HepG2 (cell line): ENCODE results near the gene AGXT. TPM values are rescaled to one million over a fixed set of nuclear protein-coding genes. Genes with fewer than 3 reads are reported as not detected.
A peak's percentile ranks its signal among the peaks of the same experiment; 100 is the strongest.

ENCODE experiments used
- ATM ChIP-seq: fragments of 450-650 bp; IDR thresholded peaks from 2 replicates; pipeline ENCODE4 v1.7.1; 2017; ENCODE audit warnings: mild to moderate bottlenecking, borderline replicate concordance
- E2F1 ChIP-seq: sonication (generic); formaldehyde crosslinking; IDR thresholded peaks from 2 replicates; pipeline ENCODE4 v1.5.0; 2020; ENCODE audit warnings: missing genetic modification reagents
- ELF4 ChIP-seq: sonication (generic); formaldehyde crosslinking; IDR thresholded peaks from 2 replicates; pipeline ENCODE4 v1.5.0; 2020; ENCODE audit warnings: missing genetic modification reagents, mild to moderate bottlenecking, moderate library complexity, borderline replicate concordance
- FOXM1 ChIP-seq: sonication (generic); formaldehyde crosslinking; IDR thresholded peaks from 2 replicates; pipeline ENCODE4 v1.5.0; 2020; ENCODE audit warnings: missing genetic modification reagents
- GATA4 ChIP-seq: sonication (generic); IDR thresholded peaks from 2 replicates; pipeline ENCODE4 v1.6.1; 2016; ENCODE audit warnings: antibody characterized with exemption, low read depth, borderline replicate concordance
- GATAD2A ChIP-seq: IDR thresholded peaks from 2 replicates; pipeline ENCODE4 v1.6.1; 2016
- HHEX ChIP-seq: IDR thresholded peaks from 2 replicates; pipeline ENCODE4 v1.6.1; 2016; ENCODE audit warnings: control low read depth
- HOXA9 ChIP-seq: sonication (generic); formaldehyde crosslinking; IDR thresholded peaks from 2 replicates; pipeline ENCODE4 v1.8.1; 2022; ENCODE audit warnings: missing genetic modification reagents, mild to moderate bottlenecking, moderate library complexity, borderline replicate concordance
- JDP2 ChIP-seq: sonication (generic); formaldehyde crosslinking; IDR thresholded peaks from 2 replicates; pipeline ENCODE4 v1.8.1; 2022; ENCODE audit warnings: missing genetic modification reagents, borderline replicate concordance
- KDM3A ChIP-seq: IDR thresholded peaks from 2 replicates; pipeline ENCODE4 v1.6.1; 2018; ENCODE audit warnings: low read depth, missing compliant biosample characterization
- KDM5B ChIP-seq: sonication (generic); formaldehyde crosslinking; IDR thresholded peaks from 2 replicates; pipeline ENCODE4 v1.4.0; 2020; ENCODE audit warnings: missing genetic modification reagents, mild to moderate bottlenecking, borderline replicate concordance
- KLF13 ChIP-seq: sonication (generic); formaldehyde crosslinking; IDR thresholded peaks from 2 replicates; pipeline ENCODE4 v1.4.0; 2020; ENCODE audit warnings: mild to moderate bottlenecking, missing genetic modification reagents
- KLF16 ChIP-seq, 2 experiments: sonication (generic) in 1 of 2; formaldehyde crosslinking in 1 of 2; IDR thresholded peaks; 2 replicates each; pipeline versions ENCODE4 v1.6.1 to v1.8.0; 2016 to 2023; ENCODE audit warnings: missing genetic modification reagents in 2 of 2, missing compliant biosample characterization in 1 of 2
- MXD1 ChIP-seq: sonication (generic); formaldehyde crosslinking; IDR thresholded peaks from 2 replicates; pipeline ENCODE4 v1.4.0; 2020; ENCODE audit warnings: mild to moderate bottlenecking, missing genetic modification reagents
- NFATC3 ChIP-seq: sonication (generic); formaldehyde crosslinking; IDR thresholded peaks from 2 replicates; pipeline ENCODE4 v1.5.1; 2020; ENCODE audit warnings: mild to moderate bottlenecking, missing genetic modification reagents
- SATB2 ChIP-seq: sonication (generic); formaldehyde crosslinking; IDR thresholded peaks from 2 replicates; pipeline ENCODE4 v1.5.0; 2020; ENCODE audit warnings: missing genetic modification reagents
- SMYD3 ChIP-seq: sonication (generic); formaldehyde crosslinking; IDR thresholded peaks from 2 replicates; pipeline ENCODE4 v1.8.1; 2023; ENCODE audit warnings: mild to moderate bottlenecking, missing genetic modification reagents
- SNAPC5 ChIP-seq: sonication (generic); formaldehyde crosslinking; IDR thresholded peaks from 2 replicates; pipeline ENCODE4 v1.8.1; 2023; ENCODE audit warnings: mild to moderate bottlenecking, missing genetic modification reagents, borderline replicate concordance
- TAF1 ChIP-seq: sonication (generic); formaldehyde crosslinking; IDR thresholded peaks from 2 replicates; pipeline ENCODE4 v1.4.0; 2020; ENCODE audit warnings: missing genetic modification reagents
- TMF1 ChIP-seq: sonication (generic); formaldehyde crosslinking; IDR thresholded peaks from 2 replicates; pipeline ENCODE4 v1.8.1; 2022; ENCODE audit warnings: low read depth, missing genetic modification reagents
- ZBTB4 ChIP-seq: sonication (generic); formaldehyde crosslinking; IDR thresholded peaks from 2 replicates; pipeline ENCODE4 v1.4.0; 2020; ENCODE audit warnings: missing genetic modification reagents, mild to moderate bottlenecking, borderline replicate concordance
- ZFAT ChIP-seq: sonication (generic); formaldehyde crosslinking; conservative IDR thresholded peaks from 2 replicates; pipeline ENCODE4 v1.8.1; 2023; ENCODE audit warnings: missing genetic modification reagents, inconsistent platforms
- ZNF569 ChIP-seq: sonication (generic); formaldehyde crosslinking; IDR thresholded peaks from 2 replicates; pipeline ENCODE4 v1.5.0; 2020; ENCODE audit warnings: mild to moderate bottlenecking, missing genetic modification reagents, moderate library complexity, borderline replicate concordance
- ZNF761 ChIP-seq: sonication (generic); formaldehyde crosslinking; conservative IDR thresholded peaks from 2 replicates; pipeline ENCODE4 v1.4.0; 2020; ENCODE audit warnings: mild to moderate bottlenecking, missing genetic modification reagents
- ZNF768 ChIP-seq: sonication (generic); formaldehyde crosslinking; IDR thresholded peaks from 2 replicates; pipeline ENCODE4 v1.4.0; 2020; ENCODE audit warnings: missing genetic modification reagents
- ZNF790 ChIP-seq: sonication (generic); formaldehyde crosslinking; IDR thresholded peaks from 2 replicates; pipeline ENCODE4 v1.8.0; 2022; ENCODE audit warnings: missing genetic modification reagents, mild to moderate bottlenecking, borderline replicate concordance
- ZZZ3 ChIP-seq: sonication (generic); formaldehyde crosslinking; IDR thresholded peaks from 2 replicates; pipeline ENCODE4 v1.4.0; 2020; ENCODE audit warnings: missing genetic modification reagents, mild to moderate bottlenecking, borderline replicate concordance
- polyA plus RNA-seq, 8 experiments: library from polyadenylated mRNA; depleted of rRNA in 3 of 8; stranded (reverse) in 7 of 8; unstranded in 1 of 8; fragments of >200 nt; fragmentation: Illumina TruSeq in 4 of 8; extraction: Trizol in 4 of 8; gene quantifications; 2 replicates each; pipeline versions ENCODE4 v1.2.1 to v1.2.3, GENCODE V29; 2011 to 2016; ENCODE audit warnings: low read depth in 4 of 8, missing spikeins in 1 of 8, mixed read lengths in 1 of 8; ENCODE audit not compliant: insufficient read depth in 1 of 8
- total RNA-seq, 5 experiments: library from RNA; depleted of rRNA; stranded (reverse); fragments of >200 nt; fragmentation: Illumina TruSeq; extraction: Trizol; gene quantifications; 2 replicates each; pipeline ENCODE4 v1.2.3, GENCODE V29; 2016; ENCODE audit warnings: low read depth in 1 of 5

The AGXT gene
- total and polyA plus RNA-seq, 2 of the 13 experiments (the other 11 are each of a cell fraction or from before 2014, with no cell fraction given): 41.9 to 96.1 TPM

GRCh38 chr2:240896871-240897692, 28.5 kb downstream of the AGXT start (continued):
- TF ChIP-seq JDP2 (CRISPR knock-in tag) (no peak), GATA4 (no peak), ZNF761 (CRISPR knock-in tag) (no peak; the same call in 1 of the 2 replicates), KDM5B (CRISPR knock-in tag) (0 out of 2 replicates have a peak, but pooled peaks have one; percentile 33), ZZZ3 (CRISPR knock-in tag) (0 out of 2 replicates have a peak, but pooled peaks have one; percentile 39), ZNF790 (CRISPR knock-in tag) (no peak), ZFAT (no peak), SNAPC5 (CRISPR knock-in tag) (no peak), KLF13 (CRISPR knock-in tag) (0 out of 2 replicates have a peak, but pooled peaks have one; percentile 22), MXD1 (CRISPR knock-in tag) (peak; percentile 27), SATB2 (no peak), ELF4 (CRISPR knock-in tag) (no peak), ZBTB4 (CRISPR knock-in tag) (no peak), ATM (no peak), KLF16 (CRISPR knock-in tag; IDR thresholded peaks at IDR 0.05) (peak in 1 of 2 experiments; percentile 43; a peak in 1 of 4 replicates), KDM3A (CRISPR knock-in tag) (no peak), HOXA9 (CRISPR knock-in tag) (peak; percentile 36; the same call in 1 of the 2 replicates), HHEX (CRISPR knock-in tag) (no peak), E2F1 (no peak), GATAD2A (CRISPR knock-in tag) (peak; percentile 67), TAF1 (CRISPR knock-in tag) (no peak), TMF1 (CRISPR knock-in tag) (peak; percentile 83; the same call in 1 of the 2 replicates), FOXM1 (no peak), ZNF569 (CRISPR knock-in tag) (no peak), ZNF768 (no peak), SMYD3 (CRISPR knock-in tag) (peak; percentile 45; the same call in 1 of the 2 replicates), NFATC3 (CRISPR knock-in tag) (no peak)
